HG03108 (cell line): ENCODE results near the gene TMEM255B.
"Not testable (repeated sequence)": the region's sequence is repeated elsewhere in the genome, so short reads cannot be mapped to it uniquely, and the experiment has no call there.

ENCODE experiments used
- ATAC-seq: cut with Tn5 transposase; IDR thresholded peaks from one replicate; pipeline ENCODE4 v1.9.1; 2021; ENCODE audit warnings: moderate library complexity; ENCODE audit not compliant: unreplicated experiment

TMEM255B gene

GRCh38 chr13:113815151-113816058 lies 56.4 kb downstream of the TMEM255B start:
- ATAC-seq, result no peak

- no peak for ATAC-seq
These were observed 57.4 kb downstream of the TMEM255B start for GRCh38 chr13:113816254-113816929.

GRCh38 chr13:113816946-113817859 lies 58.2 kb downstream of the TMEM255B start:
- ATAC-seq, result no peak

- no peak for ATAC-seq
These were observed 59.0 kb downstream of the TMEM255B start for GRCh38 chr13:113817860-113818691.

GRCh38 chr13:113818700-113819295 lies 59.8 kb downstream of the TMEM255B start:
- ATAC-seq, result no peak

- no peak for ATAC-seq
These were observed 60.3 kb downstream of the TMEM255B start for GRCh38 chr13:113819341-113819730.

GRCh38 chr13:113819731-113820715 lies 61.0 kb downstream of the TMEM255B start:
- no peak for ATAC-seq

- ATAC-seq, result no peak
These were observed 62.0 kb downstream of the TMEM255B start for GRCh38 chr13:113820813-113821651.

GRCh38 chr13:113821847-113822246 lies 62.8 kb downstream of the TMEM255B start:
- ATAC-seq, result no peak

GRCh38 chr13:113822266-113822665 lies 63.2 kb downstream of the TMEM255B start:
- no peak for ATAC-seq

GRCh38 chr13:113822956-113823744 lies 64.1 kb downstream of the TMEM255B start:
- no peak for ATAC-seq

GRCh38 chr13:113823771-113824170 lies 64.7 kb downstream of the TMEM255B start:
- no peak for ATAC-seq

GRCh38 chr13:113825841-113826240 lies 66.8 kb downstream of the TMEM255B start:
- ATAC-seq, result no peak

- not testable (repeated sequence) for ATAC-seq
These were observed 67.4 kb downstream of the TMEM255B start for GRCh38 chr13:113826446-113826845.

GRCh38 chr13:113827021-113827420 lies 68.0 kb downstream of the TMEM255B start:
- ATAC-seq, result no peak

GRCh38 chr13:113828282-113828825 lies 69.3 kb downstream of the TMEM255B start:
- no peak for ATAC-seq
